OCI-LY7 (cell line): Measurements from ENCODE around the gene CKAP2L. TPM values are rescaled to one million over a fixed set of nuclear protein-coding genes. Genes with fewer than 3 reads are reported as not detected.
"Not testable (repeated sequence)": the region's sequence is repeated elsewhere in the genome, so short reads cannot be mapped to it uniquely, and the experiment has no call there.

Experiments
- BruUV-seq: library from RNA; stranded (reverse); fragments of 400-500 nt; replicated peaks from 2 replicates; lab custom pipeline; 2021; lab: Mats Ljungman, UMichigan
- CTCF ChIA-PET: fragments of 300-600 bp; sonication (Branson Sonifier 250); formaldehyde crosslinking; loops from one replicate; lab custom pipeline; 2022; ENCODE audit warnings: antibody characterized with exemption; ENCODE audit not compliant: unreplicated experiment; lab: Charles Lee
- POLR2A ChIA-PET: fragments of 300-600 bp; sonication (Branson Sonifier 250); formaldehyde crosslinking; loops from one replicate; lab custom pipeline; 2022; ENCODE audit warnings: antibody characterized with exemption; lab: Charles Lee
- DNase-seq: peaks from one replicate; pipeline ENCODE4 v3.0.0-alpha.2; 2015; ENCODE audit warnings: low spot score
- H2AFZ ChIP-seq: fragments of 200-600 bp; sonication (generic), shearing (Covaris generic); 2 replicates; pipeline ENCODE4 v1.6.1; 2014; ENCODE audit warnings: mild to moderate bottlenecking, antibody characterized with exemption, low read length, moderate library complexity
- H3K27ac ChIP-seq: fragments of 200-600 bp; sonication (generic); 2 replicates; pipeline ENCODE4 v1.5.1; 2014; ENCODE audit warnings: mixed run types, low read depth, mild to moderate bottlenecking, moderate library complexity, low read length, inconsistent platforms; ENCODE audit not compliant: poor library complexity, severe bottlenecking
- H3K36me3 ChIP-seq: fragments of 200-600 bp; sonication (generic); 2 replicates; pipeline ENCODE4 v1.6.1; 2014; ENCODE audit warnings: mild to moderate bottlenecking, antibody characterized with exemption, low read length, moderate library complexity, mixed read lengths; ENCODE audit not compliant: insufficient read depth
- H3K4me1 ChIP-seq: fragments of 200-600 bp; sonication (generic); 2 replicates; pipeline ENCODE4 v1.5.1; 2014; ENCODE audit warnings: mild to moderate bottlenecking, low read length; ENCODE audit not compliant: insufficient read depth, poor library complexity, severe bottlenecking
- H3K4me2 ChIP-seq: fragments of 200-600 bp; sonication (generic); 2 replicates; pipeline ENCODE4 v1.6.1; 2014; ENCODE audit warnings: mild to moderate bottlenecking, low read length
- H3K4me3 ChIP-seq: fragments of 200-600 bp; sonication (generic); 2 replicates; pipeline ENCODE4 v1.5.1; 2014; ENCODE audit warnings: mild to moderate bottlenecking, low read depth, low read length; ENCODE audit not compliant: poor library complexity, severe bottlenecking
- H3K79me2 ChIP-seq: fragments of 200-600 bp; sonication (generic); 2 replicates; pipeline ENCODE4 v1.6.1; 2016; ENCODE audit warnings: low read depth, mild to moderate bottlenecking, low read length, moderate library complexity, mixed read lengths; ENCODE audit not compliant: insufficient read depth
- H3K9me2 ChIP-seq: fragments of 200-600 bp; sonication (generic); 2 replicates; pipeline ENCODE4 v1.6.1; 2016; ENCODE audit warnings: mild to moderate bottlenecking, low read length, mixed read lengths; ENCODE audit not compliant: insufficient read depth
- H3K9me3 ChIP-seq: fragments of 200-600 bp; sonication (generic); 2 replicates; pipeline ENCODE4 v1.6.1; 2014; ENCODE audit warnings: mild to moderate bottlenecking, mixed run types, low read length, mixed read lengths
- H4K20me1 ChIP-seq: fragments of 200-600 bp; sonication (generic); 2 replicates; pipeline ENCODE4 v1.6.1; 2014; ENCODE audit warnings: mild to moderate bottlenecking, antibody characterized with exemption, low read length, moderate library complexity, mixed read lengths; ENCODE audit not compliant: insufficient read depth
- EZH2phosphoT487 ChIP-seq: fragments of 200-600 bp; sonication (generic); IDR thresholded peaks from 2 replicates; pipeline ENCODE4 v1.6.1; 2018; ENCODE audit warnings: low read depth, borderline replicate concordance, mild to moderate bottlenecking, mixed run types, antibody characterized with exemption, low read length, moderate library complexity, mixed read lengths
- intact Hi-C: fragments of 100-400 bp; cut with micrococcal nuclease; formaldehyde crosslinking; loops from one replicate; pipeline ENCODE4 v1.10.0; 2022; ENCODE audit not compliant: unreplicated experiment
- total RNA-seq, 2 experiments: library from RNA; depleted of rRNA in 1 of 2; stranded (reverse); fragments of >200 nt in 1 of 2; shearing (Covaris generic) in 1 of 2; gene quantifications; 2 replicates each; pipeline ENCODE4 v1.2.3, GENCODE V29; 2014 to 2022
- TF ChIP-seq, protein P1 (sequence below): fragments of 200-600 bp; sonication (generic); conservative IDR thresholded peaks from 2 replicates; pipeline ENCODE4 v1.5.1; 2014; ENCODE audit warnings: mild to moderate bottlenecking, antibody characterized with exemption, low read length, moderate library complexity, mixed read lengths

The CKAP2L gene
- total RNA-seq, 2 experiments from 2014 or later, result 31.8 to 61.8 TPM

DNA sequence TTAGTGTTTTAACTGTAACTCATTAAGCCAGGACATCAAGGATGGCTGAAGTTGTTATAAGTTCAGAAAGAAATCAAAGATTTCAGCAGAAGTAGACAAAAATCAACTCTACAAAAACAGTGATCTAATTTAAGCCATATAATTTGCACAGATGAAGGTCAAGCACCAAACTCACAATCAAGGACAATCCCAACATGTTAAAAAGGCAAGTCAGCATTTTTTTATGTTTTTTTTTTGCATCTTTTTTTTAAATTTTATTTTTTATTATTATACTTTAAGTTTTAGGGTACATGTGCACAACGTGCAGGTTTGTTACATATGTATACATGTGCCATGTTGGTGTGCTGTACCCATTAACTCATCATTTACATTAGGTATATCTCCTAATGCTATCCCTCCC lies 48.3 kb downstream of the CKAP2L start:
- H3K9me3 ChIP-seq, intact Hi-C loops, H3K9me2 ChIP-seq, H3K4me3 ChIP-seq, H3K79me2 ChIP-seq, DNase-seq, H3K36me3 ChIP-seq, BruUV-seq, H3K4me1 ChIP-seq, H2AFZ ChIP-seq, CTCF ChIA-PET, H4K20me1 ChIP-seq, H3K4me2 ChIP-seq, POLR2A ChIA-PET, H3K27ac ChIP-seq: not testable (repeated sequence)

DNA sequence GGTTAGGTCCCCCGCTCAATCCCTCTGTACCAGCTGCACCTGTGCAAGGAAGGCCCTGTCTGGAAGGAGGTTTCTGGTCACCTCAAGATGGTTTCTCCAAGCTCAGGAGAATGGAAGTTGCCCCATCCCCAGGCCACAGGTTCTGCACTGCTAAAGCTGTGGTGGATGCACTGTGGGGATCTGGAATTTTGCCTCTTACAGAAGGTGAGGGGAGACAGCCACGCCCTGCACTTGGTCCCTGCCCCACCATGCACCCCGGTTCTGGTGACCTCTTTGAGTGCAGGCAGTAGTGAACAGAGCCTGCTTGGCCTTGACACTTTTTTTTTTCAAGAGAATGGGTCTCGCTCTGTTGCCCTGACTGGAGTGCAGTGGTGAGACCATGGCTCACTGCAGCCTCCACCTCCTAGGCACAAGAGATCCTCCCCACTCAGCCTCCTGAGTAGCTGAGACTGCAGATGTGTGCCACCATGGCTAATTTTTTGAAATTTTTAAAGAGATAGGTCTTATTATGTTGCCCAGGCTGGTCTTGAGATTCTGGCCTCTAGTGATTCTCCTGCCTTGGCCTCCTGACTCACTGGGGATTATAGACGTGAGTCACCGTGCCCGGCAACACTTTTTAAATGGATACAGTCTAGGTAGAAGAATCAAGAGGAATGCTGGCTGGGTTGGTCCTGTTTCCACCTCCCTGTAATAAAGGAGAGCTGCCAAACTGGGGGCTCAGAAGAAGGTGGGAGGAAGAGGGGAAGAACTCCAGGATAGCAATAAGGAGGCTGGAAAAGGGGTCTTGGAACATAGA lies 49.4 kb downstream of the CKAP2L start:
- H3K9me2 ChIP-seq, result no peaks in the 10 kb centered on the region
- H3K27ac ChIP-seq, result no peak overlapping the region
- H3K4me1 ChIP-seq, result no peaks in the 10 kb centered on the region
- no peaks in the 10 kb centered on the region for H3K36me3 ChIP-seq
- intact Hi-C loops, result no loop called here
- H3K4me3 ChIP-seq, result no peak overlapping the region
- CTCF ChIA-PET, result no interaction called here
- no peaks in the 10 kb centered on the region for H3K79me2 ChIP-seq
- 0 out of 2 replicates have a peak, but pooled peaks cover 6% of the 10 kb centered on the region for H3K9me3 ChIP-seq
- BruUV-seq, result no TSS peak
- H3K4me2 ChIP-seq, result no peak overlapping the region
- TF ChIP-seq, protein P1, sequence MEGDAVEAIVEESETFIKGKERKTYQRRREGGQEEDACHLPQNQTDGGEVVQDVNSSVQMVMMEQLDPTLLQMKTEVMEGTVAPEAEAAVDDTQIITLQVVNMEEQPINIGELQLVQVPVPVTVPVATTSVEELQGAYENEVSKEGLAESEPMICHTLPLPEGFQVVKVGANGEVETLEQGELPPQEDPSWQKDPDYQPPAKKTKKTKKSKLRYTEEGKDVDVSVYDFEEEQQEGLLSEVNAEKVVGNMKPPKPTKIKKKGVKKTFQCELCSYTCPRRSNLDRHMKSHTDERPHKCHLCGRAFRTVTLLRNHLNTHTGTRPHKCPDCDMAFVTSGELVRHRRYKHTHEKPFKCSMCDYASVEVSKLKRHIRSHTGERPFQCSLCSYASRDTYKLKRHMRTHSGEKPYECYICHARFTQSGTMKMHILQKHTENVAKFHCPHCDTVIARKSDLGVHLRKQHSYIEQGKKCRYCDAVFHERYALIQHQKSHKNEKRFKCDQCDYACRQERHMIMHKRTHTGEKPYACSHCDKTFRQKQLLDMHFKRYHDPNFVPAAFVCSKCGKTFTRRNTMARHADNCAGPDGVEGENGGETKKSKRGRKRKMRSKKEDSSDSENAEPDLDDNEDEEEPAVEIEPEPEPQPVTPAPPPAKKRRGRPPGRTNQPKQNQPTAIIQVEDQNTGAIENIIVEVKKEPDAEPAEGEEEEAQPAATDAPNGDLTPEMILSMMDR, result no peak
- TF ChIP-seq EZH2phosphoT487, result no peak
- POLR2A ChIA-PET, result no interaction called here
- no peak overlapping the region for H2AFZ ChIP-seq
- DNase-seq, result no peak
- H4K20me1 ChIP-seq, result no peaks in the 10 kb centered on the region

DNA sequence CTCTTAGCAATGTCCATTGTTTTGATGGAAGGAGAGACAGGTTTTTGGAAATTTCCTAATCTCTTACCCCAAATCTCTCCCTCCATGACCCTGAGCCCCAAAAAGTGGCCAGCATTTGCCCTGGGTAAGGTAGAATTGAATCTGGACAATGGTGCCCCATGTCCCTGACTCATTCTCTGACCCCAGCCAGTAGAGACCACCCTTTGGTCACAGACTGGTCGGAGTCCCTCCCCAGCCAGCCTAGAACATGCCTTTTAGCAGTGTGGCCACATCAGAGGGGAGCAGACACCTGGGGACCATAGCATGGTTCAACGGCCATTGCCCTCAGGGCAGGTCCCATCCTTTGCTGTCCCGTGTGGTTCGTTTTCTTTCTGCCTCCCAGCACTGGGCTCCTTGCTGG lies 50.1 kb downstream of the CKAP2L start:
- H3K79me2 ChIP-seq, result no peaks in the 10 kb centered on the region
- DNase-seq, result no peak
- H3K36me3 ChIP-seq, result no peaks in the 10 kb centered on the region
- BruUV-seq, result no TSS peak
- no peaks in the 10 kb centered on the region for H3K4me1 ChIP-seq
- no peak overlapping the region for H3K27ac ChIP-seq
- TF ChIP-seq EZH2phosphoT487, result no peak
- no peak overlapping the region for H2AFZ ChIP-seq
- H3K4me2 ChIP-seq, result no peak overlapping the region
- H3K4me3 ChIP-seq, result no peak overlapping the region
- 0 out of 2 replicates have a peak, but pooled peaks cover 6% of the 10 kb centered on the region for H3K9me3 ChIP-seq
- no peaks in the 10 kb centered on the region for H4K20me1 ChIP-seq
- intact Hi-C loops, result no loop called here
- CTCF ChIA-PET, result no interaction called here
- POLR2A ChIA-PET, result no interaction called here
- H3K9me2 ChIP-seq, result no peaks in the 10 kb centered on the region
